GM18511 (cell line): ENCODE measurements around the gene SLC5A2.
"Not testable (repeated sequence)": the region's sequence is repeated elsewhere in the genome, so short reads cannot be mapped to it uniquely, and the experiment has no call there.

Experiments used
- ATAC-seq: cut with Tn5 transposase; IDR thresholded peaks from one replicate; pipeline ENCODE4 v1.9.1; 2021; ENCODE audit warnings: mild to moderate bottlenecking, moderate library complexity; ENCODE audit not compliant: unreplicated experiment

Gene SLC5A2

DNA sequence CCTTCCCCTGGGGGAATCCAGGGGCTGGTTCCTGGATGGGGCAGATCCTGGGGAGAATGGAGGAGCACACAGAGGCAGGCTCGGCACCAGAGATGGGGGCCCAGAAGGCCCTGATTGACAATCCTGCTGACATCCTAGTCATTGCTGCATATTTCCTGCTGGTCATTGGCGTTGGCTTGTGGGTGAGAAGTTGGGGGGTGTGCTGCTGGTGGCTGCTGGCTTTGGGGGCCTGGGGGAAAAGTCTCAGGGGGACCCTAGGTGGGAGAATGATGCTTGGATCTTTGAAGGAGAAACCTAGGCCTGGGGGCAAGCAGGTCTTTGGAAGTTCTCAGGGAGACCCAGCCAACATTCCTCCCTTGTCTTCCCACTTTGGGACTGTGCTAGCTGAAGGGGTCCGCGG, at the start of gene SLC5A2:
Gene SLC5A2, plus strand, starts transcription at position 43 of the 400 bp plus-strand sequence. Its CDS starts 14 bp downstream, at position 57.
- ATAC-seq = no peak

- ATAC-seq = no peak
These were observed 47.3 kb upstream of the SLC5A2 start for GRCh38 chr16:31435341-31436220.

DNA sequence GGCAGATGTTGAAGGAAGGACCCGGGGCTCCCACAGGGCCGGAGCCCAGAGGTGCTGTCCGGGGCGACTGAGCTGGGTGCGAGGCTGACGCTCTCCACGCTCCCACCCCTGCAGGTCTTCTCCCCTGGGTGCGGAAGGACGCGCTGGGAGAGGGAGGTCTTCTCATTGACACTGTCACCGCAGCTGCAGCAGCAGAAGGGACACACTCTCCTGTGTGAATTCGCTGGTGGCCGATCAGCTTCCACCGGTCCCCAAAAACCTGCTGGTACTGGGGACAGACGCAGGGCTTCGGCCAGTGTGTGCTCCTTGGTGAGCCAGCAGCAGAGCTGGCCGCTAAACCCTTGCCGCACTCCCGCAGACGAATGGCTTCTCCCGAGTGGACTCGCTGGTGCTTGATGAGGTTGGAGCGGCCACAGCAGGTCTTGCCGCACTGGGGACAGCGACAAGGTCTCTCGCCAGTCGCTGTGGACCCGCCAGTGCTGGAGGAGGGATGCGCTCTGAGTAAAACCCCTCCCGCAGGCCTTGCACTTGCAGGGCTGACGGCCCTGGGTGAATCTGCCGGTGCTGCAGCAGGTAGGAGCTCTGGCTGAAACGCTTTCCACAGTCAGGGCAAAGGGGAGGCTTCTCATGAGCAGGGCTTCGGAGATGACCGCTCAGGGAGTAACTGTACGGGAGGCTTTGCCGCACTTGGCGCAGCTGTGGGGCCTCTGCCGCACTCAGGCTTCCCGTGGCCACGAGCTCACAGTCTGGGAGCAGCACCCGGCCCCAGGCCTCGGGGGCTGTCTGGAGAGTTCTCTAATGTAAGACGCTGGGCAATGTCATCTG, 46.5 kb upstream of the SLC5A2 start:
- ATAC-seq = no peak

- no peak for ATAC-seq
These were observed 44.5 kb upstream of the SLC5A2 start for GRCh38 chr16:31438414-31438813.

- not testable (repeated sequence) for ATAC-seq
These were observed 43.9 kb upstream of the SLC5A2 start for GRCh38 chr16:31439023-31439422.

GRCh38 chr16:31439519-31439918, 43.4 kb upstream of the SLC5A2 start:
- no peak for ATAC-seq

DNA sequence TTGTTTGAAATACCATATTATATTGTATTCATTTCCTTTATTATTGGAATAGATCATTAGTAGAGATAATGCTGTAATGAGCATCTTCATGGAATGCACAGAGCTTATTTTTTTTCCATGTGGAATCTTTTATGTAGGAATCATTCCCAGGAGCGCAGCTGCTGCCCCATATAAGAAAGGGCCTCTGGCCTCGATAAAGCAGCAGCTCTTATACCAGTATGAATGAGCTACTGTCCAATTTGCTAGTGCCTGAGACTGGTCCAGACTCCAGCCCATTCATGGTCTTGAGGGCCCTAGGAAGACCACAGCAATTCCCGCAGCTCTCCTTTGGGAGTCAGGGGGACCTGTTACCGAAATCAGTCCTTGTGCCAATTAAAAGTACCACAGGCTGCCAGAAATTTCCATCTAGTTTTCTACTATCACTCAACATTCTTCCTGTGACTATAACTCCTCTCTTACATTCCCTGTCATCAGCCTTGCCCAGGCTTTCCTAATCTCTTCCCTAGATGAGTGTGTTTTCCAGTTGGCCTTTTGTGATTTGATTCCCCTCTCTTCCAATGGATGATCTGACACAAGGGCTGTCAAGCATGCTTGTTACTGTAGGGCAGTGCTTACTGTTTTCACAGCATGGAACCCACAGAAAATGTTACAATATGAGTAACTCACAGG, 42.3 kb upstream of the SLC5A2 start:
- ATAC-seq = no peak

- ATAC-seq = no peak
These were observed 41.0 kb upstream of the SLC5A2 start for GRCh38 chr16:31441956-31442355.

GRCh38 chr16:31445931-31446330, 37.0 kb upstream of the SLC5A2 start:
- ATAC-seq = not testable (repeated sequence)

DNA sequence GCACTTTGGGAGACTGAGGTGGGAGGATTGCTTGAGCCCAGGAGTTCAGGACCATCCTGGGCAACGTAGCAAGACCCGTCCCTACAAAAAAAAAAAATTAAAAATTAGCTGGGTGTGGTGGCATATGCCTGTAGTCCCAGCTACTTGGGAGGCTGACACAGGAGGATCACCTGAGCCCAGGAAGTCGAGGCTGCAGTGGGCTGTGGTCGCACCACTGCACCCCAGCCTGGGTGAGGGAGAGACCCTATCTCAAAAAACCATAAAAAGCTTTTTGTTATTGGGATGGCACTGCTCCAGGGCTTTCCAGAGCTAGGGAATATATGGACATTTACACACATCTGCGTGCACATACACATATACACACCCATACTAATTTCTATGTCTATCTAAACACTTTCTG, 31.7 kb upstream of the SLC5A2 start:
- no peak for ATAC-seq

- ATAC-seq = no peak
These were observed 31.1 kb upstream of the SLC5A2 start for GRCh38 chr16:31451681-31452351.

GRCh38 chr16:31452631-31453106, 30.3 kb upstream of the SLC5A2 start:
- ATAC-seq = no peak

GRCh38 chr16:31453255-31454204, 29.4 kb upstream of the SLC5A2 start:
- ATAC-seq = no peak

DNA sequence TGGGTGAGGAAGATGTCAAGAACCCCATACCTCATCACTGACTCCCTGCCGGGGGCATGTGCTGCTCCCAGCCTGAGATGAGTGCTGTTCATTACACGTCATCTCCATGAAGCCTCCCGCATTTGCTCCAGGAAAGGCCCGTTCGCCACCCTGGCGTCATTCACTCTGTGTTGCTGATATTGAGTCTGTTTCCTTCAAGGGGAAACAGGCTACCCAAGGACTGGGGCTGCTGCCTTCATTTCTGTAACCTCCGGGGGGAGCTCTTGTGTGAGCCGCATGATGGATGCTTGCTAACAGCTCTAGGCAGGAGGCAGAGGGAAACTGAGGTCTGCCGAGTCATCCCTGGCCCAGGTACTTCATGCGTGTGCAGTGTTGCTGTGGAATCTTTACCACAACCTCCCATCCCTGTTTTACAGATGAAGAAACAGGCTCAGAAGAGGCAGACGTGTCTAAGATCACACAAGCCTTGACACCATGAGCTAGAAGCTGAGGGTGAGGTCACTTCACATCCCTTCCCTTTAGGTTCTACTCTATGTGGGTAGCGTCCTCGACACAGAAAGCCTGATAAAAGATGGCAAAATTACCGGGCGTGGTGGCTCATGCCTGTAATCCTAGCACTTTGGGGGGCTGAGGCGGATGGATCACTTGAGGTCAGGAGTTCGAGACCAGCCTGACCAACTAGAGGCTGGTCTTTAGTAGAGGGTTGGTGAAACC, 27.2 kb upstream of the SLC5A2 start:
- no peak for ATAC-seq

- ATAC-seq = no peak
These were observed 25.9 kb upstream of the SLC5A2 start for GRCh38 chr16:31456988-31457360.

GRCh38 chr16:31458073-31458843, 24.7 kb upstream of the SLC5A2 start:
- peak; percentile 22 for ATAC-seq

- ATAC-seq = peak; percentile 72
These were observed 23.9 kb upstream of the SLC5A2 start, which contains the start of gene ARMC5 for GRCh38 chr16:31458844-31459686. Gene ARMC5, plus strand, starts transcription at chr16:31459501. Its CDS starts 24 bp downstream, at chr16:31459525.
